ENCODE data around the gene MOV10. TPM values are rescaled to one million over a fixed set of nuclear protein-coding genes. Genes with fewer than 3 reads are reported as not detected.

MOV10 gene
- total RNA-seq, 4 donors from 2014 or later = 30.6 to 69.9 (median 43.8) TPM

DNA sequence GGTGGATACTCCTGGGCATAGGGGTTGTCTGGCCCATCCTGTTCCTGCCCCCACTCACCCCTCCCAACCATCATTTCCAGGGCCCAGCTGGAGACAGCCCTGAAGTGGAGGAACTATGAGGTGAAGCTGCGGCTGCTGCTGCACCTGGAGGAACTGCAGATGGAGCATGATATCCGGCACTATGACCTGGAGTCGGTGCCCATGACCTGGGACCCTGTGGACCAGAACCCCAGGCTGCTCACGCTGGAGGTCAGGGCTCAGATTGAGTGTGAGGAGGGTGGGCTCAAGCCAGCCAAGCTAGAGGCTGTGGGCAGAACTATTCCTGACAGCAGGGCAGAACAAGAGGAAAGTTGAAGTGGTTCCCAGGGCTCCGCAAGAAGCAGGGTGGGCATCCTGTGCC, 18.2 kb downstream of the MOV10 start:
- no peaks in the 10 kb centered on the region for H3K9me3 ChIP-seq
- H3K36me3 ChIP-seq = peaks cover 0 to 83% (median 6%) of the 10 kb centered on the region in 3 donors
- DNase-seq (ENCODE audit: low spot score in 2 of 2) = no peak
- H3K27ac ChIP-seq = no peak overlapping the region
- no peaks in the 10 kb centered on the region for H3K27me3 ChIP-seq
- no peak overlapping the region for H3K4me3 ChIP-seq
- TF ChIP-seq EP300 (IDR thresholded peaks at IDR 0.05) = no peak
- TF ChIP-seq, protein P1, sequence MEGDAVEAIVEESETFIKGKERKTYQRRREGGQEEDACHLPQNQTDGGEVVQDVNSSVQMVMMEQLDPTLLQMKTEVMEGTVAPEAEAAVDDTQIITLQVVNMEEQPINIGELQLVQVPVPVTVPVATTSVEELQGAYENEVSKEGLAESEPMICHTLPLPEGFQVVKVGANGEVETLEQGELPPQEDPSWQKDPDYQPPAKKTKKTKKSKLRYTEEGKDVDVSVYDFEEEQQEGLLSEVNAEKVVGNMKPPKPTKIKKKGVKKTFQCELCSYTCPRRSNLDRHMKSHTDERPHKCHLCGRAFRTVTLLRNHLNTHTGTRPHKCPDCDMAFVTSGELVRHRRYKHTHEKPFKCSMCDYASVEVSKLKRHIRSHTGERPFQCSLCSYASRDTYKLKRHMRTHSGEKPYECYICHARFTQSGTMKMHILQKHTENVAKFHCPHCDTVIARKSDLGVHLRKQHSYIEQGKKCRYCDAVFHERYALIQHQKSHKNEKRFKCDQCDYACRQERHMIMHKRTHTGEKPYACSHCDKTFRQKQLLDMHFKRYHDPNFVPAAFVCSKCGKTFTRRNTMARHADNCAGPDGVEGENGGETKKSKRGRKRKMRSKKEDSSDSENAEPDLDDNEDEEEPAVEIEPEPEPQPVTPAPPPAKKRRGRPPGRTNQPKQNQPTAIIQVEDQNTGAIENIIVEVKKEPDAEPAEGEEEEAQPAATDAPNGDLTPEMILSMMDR (IDR thresholded peaks at IDR 0.05) = no peak
- no peak for TF ChIP-seq POLR2A (IDR thresholded peaks at IDR 0.05)
- WGBS, 2 donors = 92 to 93% methylated on average over 5 of the region's 5 CpGs
- peaks cover 0 to 22% (median 10%) of the 10 kb centered on the region in 4 donors for H3K4me1 ChIP-seq

DNA sequence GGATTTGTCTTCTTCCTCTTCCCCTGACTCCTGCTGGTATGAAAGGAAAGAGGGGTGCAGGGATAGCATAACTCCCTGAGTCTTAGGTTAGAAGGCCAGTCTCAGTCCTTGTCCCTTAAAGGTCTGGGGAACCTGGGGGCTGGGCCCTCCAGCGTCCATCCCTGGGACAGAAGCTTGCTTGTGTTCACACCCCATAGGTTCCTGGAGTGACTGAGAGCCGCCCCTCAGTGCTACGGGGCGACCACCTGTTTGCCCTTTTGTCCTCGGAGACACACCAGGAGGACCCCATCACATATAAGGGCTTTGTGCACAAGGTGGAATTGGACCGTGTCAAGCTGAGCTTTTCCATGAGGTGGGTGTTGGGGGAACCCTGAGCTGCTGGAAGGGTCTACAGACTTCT, 19.4 kb downstream of the MOV10 start:
- 89 to 100% methylated on average over 3 to 6 of the region's 6 CpGs for WGBS, 2 donors
- Histone ChIP-seq H3K9me3 (no peaks in the 10 kb centered on the region), H3K27ac (peak overlapping the region in 2 of 4 donors; percentile 0 to 27), H3K27me3 (no peaks in the 10 kb centered on the region), H3K4me3 (no peak overlapping the region), H3K36me3 (peaks cover 0 to 95% (median 11%) of the 10 kb centered on the region in 3 donors), H3K4me1 (peaks cover 0 to 21% (median 9%) of the 10 kb centered on the region in 4 donors)
- no peak for DNase-seq (ENCODE audit: low spot score in 2 of 2)
- TF ChIP-seq, protein P1 (IDR thresholded peaks at IDR 0.05) = no peak
- TF ChIP-seq POLR2A (IDR thresholded peaks at IDR 0.05) (no peak), EP300 (IDR thresholded peaks at IDR 0.05) (no peak)

DNA sequence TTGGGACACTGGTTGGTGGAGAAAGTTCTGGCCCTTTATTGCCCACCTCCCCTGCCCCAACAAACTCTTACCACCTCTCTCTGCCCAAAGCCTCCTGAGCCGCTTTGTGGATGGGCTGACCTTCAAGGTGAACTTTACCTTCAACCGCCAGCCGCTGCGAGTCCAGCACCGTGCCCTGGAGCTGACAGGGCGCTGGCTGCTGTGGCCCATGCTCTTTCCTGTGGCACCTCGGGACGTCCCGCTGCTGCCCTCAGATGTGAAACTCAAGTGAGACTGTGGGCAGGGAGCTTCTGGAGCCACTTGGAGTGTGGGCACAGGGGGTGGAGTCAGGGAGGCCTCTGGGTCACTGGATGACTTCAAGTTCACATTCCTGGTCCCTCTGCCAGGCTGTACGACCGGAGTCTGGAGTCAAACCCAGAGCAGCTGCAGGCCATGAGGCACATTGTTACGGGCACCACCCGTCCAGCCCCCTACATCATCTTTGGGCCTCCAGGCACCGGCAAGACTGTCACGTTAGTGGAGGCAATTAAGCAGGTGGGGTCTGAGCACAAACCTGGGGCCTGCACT, 20.0 kb downstream of the MOV10 start:
- TF ChIP-seq, protein P1 (IDR thresholded peaks at IDR 0.05) = no peak
- TF ChIP-seq EP300 (IDR thresholded peaks at IDR 0.05) (no peak), POLR2A (IDR thresholded peaks at IDR 0.05) (no peak)
- Histone ChIP-seq H3K4me3 (no peak overlapping the region), H3K27me3 (no peaks in the 10 kb centered on the region), H3K4me1 (peaks cover 0 to 21% (median 13%) of the 10 kb centered on the region in 4 donors), H3K36me3 (peaks cover 0 to 96% (median 11%) of the 10 kb centered on the region in 3 donors), H3K27ac (peak overlapping the region in 2 of 4 donors; percentile 0 to 27), H3K9me3 (no peaks in the 10 kb centered on the region)
- WGBS, 2 donors = 74 to 79% methylated on average over 10 to 11 of the region's 15 CpGs
- no peak for DNase-seq (ENCODE audit: low spot score in 2 of 2)

DNA sequence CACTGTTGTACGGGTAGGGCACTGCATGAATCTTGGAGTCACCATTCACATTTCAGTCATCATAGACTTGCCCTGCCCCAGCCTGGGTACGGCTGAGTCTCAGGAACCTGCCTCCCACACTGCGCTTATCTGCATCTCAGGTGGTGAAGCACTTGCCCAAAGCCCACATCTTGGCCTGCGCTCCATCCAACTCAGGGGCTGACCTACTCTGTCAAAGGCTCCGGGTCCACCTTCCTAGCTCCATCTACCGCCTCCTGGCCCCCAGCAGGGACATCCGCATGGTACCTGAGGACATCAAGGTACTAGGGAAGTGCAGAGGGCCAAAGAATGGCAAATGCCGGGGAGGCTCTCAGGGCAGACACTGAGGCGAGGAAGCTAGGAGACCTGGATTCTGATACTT, 20.8 kb downstream of the MOV10 start:
- Histone ChIP-seq H3K27ac (peak overlapping the region in 1 of 4 donors; percentile 27), H3K27me3 (no peaks in the 10 kb centered on the region), H3K4me1 (peaks cover 0 to 27% (median 21%) of the 10 kb centered on the region in 4 donors), H3K36me3 (peaks cover 0 to 90% (median 11%) of the 10 kb centered on the region in 3 donors), H3K9me3 (no peaks in the 10 kb centered on the region), H3K4me3 (no peak overlapping the region)
- DNase-seq (ENCODE audit: low spot score in 2 of 2) = no peak
- TF ChIP-seq EP300 (IDR thresholded peaks at IDR 0.05) (no peak), POLR2A (IDR thresholded peaks at IDR 0.05) (no peak)
- TF ChIP-seq, protein P1 (IDR thresholded peaks at IDR 0.05) = no peak
- 87 to 96% methylated on average over 9 of the region's 9 CpGs for WGBS, 2 donors

DNA sequence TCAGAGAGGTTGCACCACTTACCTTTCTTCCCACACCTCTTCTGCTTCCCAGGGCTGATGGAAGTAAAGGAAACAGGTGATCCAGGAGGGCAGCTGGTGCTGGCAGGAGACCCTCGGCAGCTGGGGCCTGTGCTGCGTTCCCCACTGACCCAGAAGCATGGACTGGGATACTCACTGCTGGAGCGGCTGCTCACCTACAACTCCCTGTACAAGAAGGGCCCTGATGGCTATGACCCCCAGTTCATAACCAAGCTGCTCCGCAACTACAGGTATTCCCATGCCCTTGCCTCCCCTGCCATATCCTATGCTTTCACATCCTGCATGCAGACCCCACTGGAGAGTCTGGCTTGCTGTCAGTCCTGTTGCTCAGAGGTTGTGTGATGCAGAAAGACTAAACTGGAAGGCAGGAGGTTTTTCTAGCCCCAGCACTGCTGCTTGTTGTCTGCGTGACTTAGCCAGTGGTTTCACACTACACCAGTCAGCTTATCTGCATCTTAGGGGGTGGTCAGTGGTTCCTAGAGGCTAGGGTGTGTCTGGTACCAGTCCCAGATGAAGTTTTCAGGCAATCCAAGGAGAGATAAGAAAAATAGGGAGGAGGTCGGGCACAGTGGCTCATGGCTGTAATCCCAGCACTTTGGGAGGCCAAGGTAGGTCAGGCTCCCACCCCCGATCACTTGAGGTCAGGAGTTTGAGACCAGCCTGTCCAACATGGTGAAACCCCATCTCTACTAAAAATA, 22.3 kb downstream of the MOV10 start:
- Histone ChIP-seq H3K27ac (peak overlapping the region in 2 of 4 donors; percentile 99 to 100), H3K4me3 (no peak overlapping the region), H3K36me3 (peaks cover 0 to 77% (median 11%) of the 10 kb centered on the region in 3 donors), H3K4me1 (peaks cover 0 to 41% (median 36%) of the 10 kb centered on the region in 4 donors), H3K9me3 (no peaks in the 10 kb centered on the region), H3K27me3 (no peaks in the 10 kb centered on the region)
- DNase-seq (ENCODE audit: low spot score in 2 of 2) = no peak
- TF ChIP-seq EP300 (IDR thresholded peaks at IDR 0.05) = no peak
- TF ChIP-seq, protein P1 (IDR thresholded peaks at IDR 0.05) = no peak
- TF ChIP-seq POLR2A (IDR thresholded peaks at IDR 0.05) = no peak
- WGBS, 2 donors = 90 to 92% methylated on average over 7 of the region's 7 CpGs
